ENCODE results near the gene ERICH4. TPM values are rescaled to one million over a fixed set of nuclear protein-coding genes. Genes with fewer than 3 reads are reported as not detected.
A peak's percentile ranks its signal among the peaks of the same experiment; 100 is the strongest.
"Not testable (repeated sequence)": the region's sequence is repeated elsewhere in the genome, so short reads cannot be mapped to it uniquely, and the experiment has no call there.

ERICH4 gene
- total RNA-seq, 1 donor from 2014 or later = not detected

GRCh38 chr19:41427647-41428480 lies 15.1 kb upstream of the ERICH4 start:
- TF ChIP-seq CTCF (conservative IDR thresholded peaks at IDR 0.05; ENCODE audit: low read depth, low read length) = no peak
- H3K4me3 ChIP-seq (ENCODE audit: low read depth, low read length) = peak overlapping the region; percentile 19
- DNase-seq (ENCODE audit: low read depth) = no peak

DNA sequence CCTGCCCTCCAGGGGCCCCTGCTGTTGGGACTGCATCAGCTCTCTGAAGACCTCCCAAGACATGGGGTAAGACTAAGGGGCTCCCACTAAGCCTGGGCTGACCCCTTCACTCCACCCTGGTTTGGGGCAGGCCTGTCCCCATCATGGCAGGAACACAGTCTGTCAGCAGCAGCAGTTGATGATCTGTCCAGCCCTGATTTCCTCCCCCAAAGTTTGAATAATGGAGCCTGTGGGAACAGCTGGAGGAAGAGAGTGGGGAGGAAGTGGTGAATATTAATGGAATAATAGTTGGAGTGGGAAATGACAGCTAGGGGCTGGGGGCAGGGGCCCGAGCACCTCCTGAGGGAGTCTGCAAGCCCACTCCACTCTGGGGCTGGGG lies 14.5 kb upstream of the ERICH4 start:
- TF ChIP-seq CTCF (conservative IDR thresholded peaks at IDR 0.05; ENCODE audit: low read depth, low read length) = no peak
- H3K4me3 ChIP-seq (ENCODE audit: low read depth, low read length) = no peak overlapping the region
- no peak for DNase-seq (ENCODE audit: low read depth)

DNA sequence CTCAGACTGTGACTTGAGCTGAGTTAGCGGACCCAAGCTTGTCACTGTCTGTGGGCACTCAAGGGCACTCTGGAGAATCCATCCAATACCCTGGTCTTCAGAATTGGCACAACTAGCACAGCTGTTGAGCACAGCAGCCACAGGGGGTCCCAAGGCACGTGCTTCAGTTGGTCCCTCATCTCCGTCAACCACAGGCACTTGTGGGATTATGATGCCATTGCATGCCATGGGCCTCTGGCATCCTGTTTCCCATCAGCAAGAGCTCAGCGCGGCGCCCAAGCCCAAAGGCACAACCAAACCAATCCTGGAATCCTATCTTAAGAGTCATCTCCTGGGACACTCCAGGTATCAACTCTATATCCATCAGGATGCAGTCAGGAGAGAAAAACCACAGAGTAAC lies 12.0 kb upstream of the ERICH4 start:
- DNase-seq (ENCODE audit: low read depth) = no peak
- no peak for TF ChIP-seq CTCF (conservative IDR thresholded peaks at IDR 0.05; ENCODE audit: low read depth, low read length)
- no peak overlapping the region for H3K4me3 ChIP-seq (ENCODE audit: low read depth, low read length)

GRCh38 chr19:41431426-41432386 lies 11.2 kb upstream of the ERICH4 start:
- DNase-seq (ENCODE audit: low read depth) = no peak
- peak; percentile 52 for TF ChIP-seq CTCF (conservative IDR thresholded peaks at IDR 0.05; ENCODE audit: low read depth, low read length)
- no peak overlapping the region for H3K4me3 ChIP-seq (ENCODE audit: low read depth, low read length)

DNA sequence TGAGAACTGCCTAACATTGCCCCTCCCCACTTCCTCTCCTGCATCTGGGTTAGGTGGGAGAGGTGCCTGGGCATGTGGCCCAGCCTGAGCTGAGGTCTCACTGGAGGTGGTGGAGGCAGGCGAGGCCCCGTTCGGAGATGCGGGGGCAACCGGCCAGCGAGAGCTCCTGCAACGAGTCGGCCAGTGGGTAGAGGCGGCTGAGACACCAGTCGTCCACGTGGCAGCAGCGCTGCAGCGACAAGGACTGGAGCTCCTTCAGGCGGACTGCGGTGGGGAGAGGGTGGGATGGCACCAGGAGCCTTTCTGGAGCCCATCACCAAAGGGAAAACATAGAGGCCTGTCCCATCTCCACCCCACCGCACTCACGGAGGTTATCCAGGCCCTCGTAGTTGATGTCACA lies 9.8 kb upstream of the ERICH4 start:
- TF ChIP-seq CTCF (conservative IDR thresholded peaks at IDR 0.05; ENCODE audit: low read depth, low read length) = no peak

DNA sequence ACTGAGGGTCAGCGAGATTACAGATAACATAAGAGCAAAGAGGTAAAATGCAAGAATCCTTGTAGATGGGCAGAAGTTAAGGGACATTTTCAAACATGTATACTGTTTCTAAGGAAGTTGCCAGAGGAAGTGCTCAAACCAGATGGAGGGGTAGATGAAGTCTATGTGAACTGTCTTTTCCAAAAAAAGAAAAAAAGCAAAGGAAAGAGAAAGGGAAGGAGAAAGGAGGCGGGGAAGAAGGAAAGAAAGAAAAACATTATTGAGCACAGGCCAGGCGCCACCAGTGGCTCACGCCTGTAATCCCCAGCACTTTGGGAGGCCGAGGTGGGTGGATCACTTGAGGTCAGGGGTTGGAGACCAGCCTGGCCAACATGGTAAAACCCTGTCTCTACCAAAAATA lies 8.5 kb upstream of the ERICH4 start:
- no peak for DNase-seq (ENCODE audit: low read depth)
- H3K4me3 ChIP-seq (ENCODE audit: low read depth, low read length) = no peak overlapping the region
- no peak for TF ChIP-seq CTCF (conservative IDR thresholded peaks at IDR 0.05; ENCODE audit: low read depth, low read length)

More for the DNA sequence above, 9.8 kb upstream of the ERICH4 start:
- no peak for DNase-seq (ENCODE audit: low read depth)
- no peak overlapping the region for H3K4me3 ChIP-seq (ENCODE audit: low read depth, low read length)

GRCh38 chr19:41435376-41435775 lies 7.6 kb upstream of the ERICH4 start:
- not testable (repeated sequence) for DNase-seq (ENCODE audit: low read depth); H3K4me3 ChIP-seq (ENCODE audit: low read depth, low read length)

Data from epithelial cell of proximal tubule (primary cell).